K562 (cell line): ENCODE results near the gene LRP10. TPM values are rescaled to one million over a fixed set of nuclear protein-coding genes. Genes with fewer than 3 reads are reported as not detected.

Source experiments
- ARID2 ChIP-seq: fragments of 450-650 bp; IDR thresholded peaks from 2 replicates; pipeline ENCODE4 v1.6.1; 2017; ENCODE audit warnings: antibody characterized with exemption, mild to moderate bottlenecking
- CHAMP1 ChIP-seq: fragments of 450-650 bp; IDR thresholded peaks from 2 replicates; pipeline ENCODE4 v1.6.1; 2016; ENCODE audit warnings: mild to moderate bottlenecking
- ELK1 ChIP-seq: sonication (generic); formaldehyde crosslinking; IDR thresholded peaks from 2 replicates; pipeline ENCODE4 v1.8.1; 2022; ENCODE audit warnings: missing genetic modification reagents
- EP300 ChIP-seq: IDR thresholded peaks from 2 replicates; pipeline ENCODE4 v1.6.1; 2012; ENCODE audit warnings: low read length, improper control_type of control experiment
- HBP1 ChIP-seq: fragments of 450-650 bp; formaldehyde crosslinking; IDR thresholded peaks from 2 replicates; pipeline ENCODE4 v1.4.0; 2022; ENCODE audit warnings: missing genetic modification characterization
- JUND ChIP-seq, 2 experiments: IDR thresholded peaks; 2 replicates in 1 of 2; 3 replicates in 1 of 2; pipeline ENCODE4 v1.6.1; 2011; ENCODE audit warnings: borderline replicate concordance in 2 of 2, low read depth in 2 of 2, low read length in 2 of 2, improper control_type of control experiment in 1 of 2, missing biosample characterization in 1 of 2, missing genetic modification characterization in 1 of 2, missing genetic modification reagents in 1 of 2
- KLF16 ChIP-seq: IDR thresholded peaks from 2 replicates; pipeline ENCODE4 v1.6.1; 2016; ENCODE audit warnings: antibody characterized with exemption
- PHF21A ChIP-seq: fragments of 450-650 bp; IDR thresholded peaks from 2 replicates; pipeline ENCODE4 v1.6.1; 2017; ENCODE audit warnings: low read depth, borderline replicate concordance
- RB1 ChIP-seq: fragments of 450-650 bp; IDR thresholded peaks from 2 replicates; pipeline ENCODE4 v1.6.1; 2017; ENCODE audit warnings: low read depth, mild to moderate bottlenecking
- RCOR1 ChIP-seq, 2 experiments: IDR thresholded peaks; 2 replicates each; pipeline ENCODE4 v1.6.1; 2012; ENCODE audit warnings: low read depth in 2 of 2, low read length in 2 of 2, borderline replicate concordance in 1 of 2, improper control_type of control experiment in 1 of 2
- SMAD4 ChIP-seq: fragments of 250-450 bp; sonication (Bioruptor Pico); conservative IDR thresholded peaks from 2 replicates; pipeline ENCODE4 v1.8.0; 2021; ENCODE audit warnings: inconsistent platforms, mild to moderate bottlenecking, moderate library complexity
- SNAPC5 ChIP-seq: fragments of 250-450 bp; sonication (Bioruptor Pico); IDR thresholded peaks from 2 replicates; pipeline ENCODE4 v1.8.0; 2021; ENCODE audit warnings: moderate library complexity, mild to moderate bottlenecking, inconsistent platforms
- UBTF ChIP-seq, 2 experiments: IDR thresholded peaks; 2 replicates each; pipeline ENCODE4 v1.6.1; 2012; ENCODE audit warnings: improper control_type of control experiment in 2 of 2, low read depth in 2 of 2, low read length in 2 of 2, borderline replicate concordance in 1 of 2
- VEZF1 ChIP-seq: fragments of 200-800 bp; sonication (Bioruptor generic); IDR thresholded peaks from 2 replicates; pipeline ENCODE4 v1.6.1; 2017; ENCODE audit warnings: missing genetic modification characterization, missing compliant biosample characterization
- ZNF277 ChIP-seq: fragments of 250-450 bp; sonication (Bioruptor Pico); IDR thresholded peaks from 2 replicates; pipeline ENCODE4 v1.8.0; 2022; ENCODE audit warnings: inconsistent platforms, mild to moderate bottlenecking, moderate library complexity, borderline replicate concordance
- polyA plus RNA-seq, 8 experiments: library from polyadenylated mRNA; depleted of rRNA in 4 of 8; stranded (reverse) in 5 of 8; unstranded in 3 of 8; fragments of >200 nt; fragmentation: Nextera tagmentation in 2 of 8; fragmentation: Illumina TruSeq in 1 of 8; extraction: Ambion mirVana in 2 of 8; extraction: Trizol in 1 of 8; gene quantifications; 2 replicates each; pipeline versions ENCODE4 v1.2.1 to v1.2.3, GENCODE V29; 2011 to 2014; ENCODE audit warnings: inconsistent platforms in 1 of 8, missing spikeins in 1 of 8
- total RNA-seq, 7 experiments: library from RNA; depleted of rRNA in 6 of 7; stranded (reverse); fragments of >200 nt in 6 of 7; fragmentation: Illumina TruSeq in 2 of 7; extraction: Trizol in 2 of 7; gene quantifications; 2 replicates each; pipeline versions ENCODE4 v1.2.1 to v1.2.3, GENCODE V29; 2011 to 2021; ENCODE audit warnings: low replicate concordance in 1 of 7

The LRP10 gene
- total and polyA plus RNA-seq, 9 of the 15 experiments (the other 6 are each of a cell fraction or from before 2014, with no cell fraction given), result 1.3 to 45.5 (median 10.9) TPM

- TF ChIP-seq ZNF277 (CRISPR knock-in tag) (no peak), ARID2 (peak; percentile 80), HBP1 (no peak), UBTF (IDR thresholded peaks at IDR 0.05; ENCODE audit: borderline replicate concordance in 1 of 2, low read depth in 2 of 2, low read length in 2 of 2) (0 out of 4 replicates have a peak, but pooled peaks of 1 of the 2 experiments have one; percentile 7), SNAPC5 (CRISPR knock-in tag) (no peak), PHF21A (no peak), VEZF1 (CRISPR knock-in tag) (peak; percentile 76), EP300 (0 out of 2 replicates have a peak, but pooled peaks have one; percentile 5), SMAD4 (CRISPR knock-in tag) (0 out of 2 replicates have a peak, but pooled peaks have one; percentile 50), JUND (IDR thresholded peaks at IDR 0.05; ENCODE audit: borderline replicate concordance, low read depth, low read length) (peak; percentile 60), JUND (tag; IDR thresholded peaks at IDR 0.05; ENCODE audit: borderline replicate concordance, low read depth, low read length) (peak; percentile 36; the same call in 1 of the 3 replicates), RB1 (peak; percentile 62; the same call in 1 of the 2 replicates), CHAMP1 (no peak), KLF16 (peak; percentile 42; the same call in 1 of the 2 replicates), RCOR1 (IDR thresholded peaks at IDR 0.05; ENCODE audit: borderline replicate concordance in 1 of 2, low read depth in 2 of 2, low read length in 2 of 2) (peak in 1 of 2 experiments; percentile 50; a peak in 1 of 4 replicates), ELK1 (CRISPR knock-in tag) (no peak)
Observed at GRCh38 chr14:22822571-22823098, 48.9 kb upstream of the LRP10 start (continued).
